ENCODE results near the gene PTPRJ. TPM values are rescaled to one million over a fixed set of nuclear protein-coding genes. Genes with fewer than 3 reads are reported as not detected.
A peak's percentile ranks its signal among the peaks of the same experiment; 100 is the strongest.

The PTPRJ gene
- total and polyA plus RNA-seq, 2 donors (not counting 1 experiment from before 2014, with no cell fraction given) = 5.3 to 5.8 TPM

- peaks cover 32% of the 10 kb centered on the region for H3K79me2 ChIP-seq (ENCODE audit: control insufficient read depth, insufficient read depth, low read length)
- no peak overlapping the region for H2AFZ ChIP-seq (ENCODE audit: low read length)
- H3K4me2 ChIP-seq (ENCODE audit: extremely low read depth, insufficient read depth, low read length) = peak overlapping the region; percentile 49
- no peaks in the 10 kb centered on the region for H3K36me3 ChIP-seq (ENCODE audit: control insufficient read depth, insufficient read depth, low read length)
- H3K27ac ChIP-seq (ENCODE audit: insufficient read depth, low read length) = peak overlapping the region; percentile 67
- H3K27me3 ChIP-seq (ENCODE audit: control insufficient read depth, insufficient read depth, low read length) = no peaks in the 10 kb centered on the region
- no peaks in the 10 kb centered on the region for H3K9me3 ChIP-seq (ENCODE audit: control insufficient read depth, insufficient read depth, low read depth, low read length)
- H3K4me3 ChIP-seq (replicated peaks in 1 of 4; ENCODE audit: control extremely low read depth in 1 of 4, insufficient read depth in 1 of 4, low read depth in 3 of 4, low read length in 4 of 4) = peak overlapping the region; percentile 51 to 71 (median 52)
- no peak for TF ChIP-seq EZH2 (IDR thresholded peaks at IDR 0.05; ENCODE audit: low read length, missing control alignments)
- TF ChIP-seq, protein P1, sequence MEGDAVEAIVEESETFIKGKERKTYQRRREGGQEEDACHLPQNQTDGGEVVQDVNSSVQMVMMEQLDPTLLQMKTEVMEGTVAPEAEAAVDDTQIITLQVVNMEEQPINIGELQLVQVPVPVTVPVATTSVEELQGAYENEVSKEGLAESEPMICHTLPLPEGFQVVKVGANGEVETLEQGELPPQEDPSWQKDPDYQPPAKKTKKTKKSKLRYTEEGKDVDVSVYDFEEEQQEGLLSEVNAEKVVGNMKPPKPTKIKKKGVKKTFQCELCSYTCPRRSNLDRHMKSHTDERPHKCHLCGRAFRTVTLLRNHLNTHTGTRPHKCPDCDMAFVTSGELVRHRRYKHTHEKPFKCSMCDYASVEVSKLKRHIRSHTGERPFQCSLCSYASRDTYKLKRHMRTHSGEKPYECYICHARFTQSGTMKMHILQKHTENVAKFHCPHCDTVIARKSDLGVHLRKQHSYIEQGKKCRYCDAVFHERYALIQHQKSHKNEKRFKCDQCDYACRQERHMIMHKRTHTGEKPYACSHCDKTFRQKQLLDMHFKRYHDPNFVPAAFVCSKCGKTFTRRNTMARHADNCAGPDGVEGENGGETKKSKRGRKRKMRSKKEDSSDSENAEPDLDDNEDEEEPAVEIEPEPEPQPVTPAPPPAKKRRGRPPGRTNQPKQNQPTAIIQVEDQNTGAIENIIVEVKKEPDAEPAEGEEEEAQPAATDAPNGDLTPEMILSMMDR (conservative IDR thresholded peaks at IDR 0.05 in 1 of 2, IDR thresholded peaks at IDR 0.05 in 1 of 2; ENCODE audit: low read depth in 1 of 2, low read length in 2 of 2) = no peak
- no peaks in the 10 kb centered on the region for H4K20me1 ChIP-seq (ENCODE audit: control insufficient read depth, extremely low read depth, insufficient read depth, low read length)
- peaks cover 11% of the 10 kb centered on the region for H3K4me1 ChIP-seq (ENCODE audit: control insufficient read depth, extremely low read depth, insufficient read depth, low read length)
- DNase-seq (ENCODE audit: low read depth in 2 of 2) = no peak
- peak overlapping the region; percentile 74 for H3K9ac ChIP-seq (ENCODE audit: insufficient read depth, low read length)
Observed at GRCh38 chr11:47981667-47982404, 1.5 kb downstream of the PTPRJ start.

DNA sequence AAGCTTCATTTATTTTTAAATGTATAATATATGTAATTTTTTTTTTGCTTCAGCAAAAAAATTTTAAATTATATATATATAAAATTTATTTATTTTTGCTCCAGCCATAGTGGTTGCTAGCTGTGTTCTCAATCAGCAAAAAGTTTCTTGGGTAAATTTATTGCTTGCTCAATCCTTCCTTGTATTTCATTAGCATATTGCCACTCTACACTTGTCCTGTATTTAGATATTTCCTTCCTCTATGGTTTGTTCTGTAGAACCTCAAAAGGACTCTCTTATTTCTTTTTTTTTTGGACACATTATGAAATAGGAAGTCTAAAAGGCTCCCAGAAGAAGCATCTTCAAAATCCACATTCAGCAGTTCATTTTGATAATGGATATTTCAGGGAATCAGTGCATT is 2.3 kb downstream of the PTPRJ start:
- no peaks in the 10 kb centered on the region for H3K9me3 ChIP-seq (ENCODE audit: control insufficient read depth, insufficient read depth, low read depth, low read length)
- peaks cover 11% of the 10 kb centered on the region for H3K4me1 ChIP-seq (ENCODE audit: control insufficient read depth, extremely low read depth, insufficient read depth, low read length)
- no peak for DNase-seq (ENCODE audit: low read depth in 2 of 2)
- no peak overlapping the region for H3K9ac ChIP-seq (ENCODE audit: insufficient read depth, low read length)
- no peak overlapping the region for H3K4me3 ChIP-seq (replicated peaks in 1 of 4; ENCODE audit: control extremely low read depth in 1 of 4, insufficient read depth in 1 of 4, low read depth in 3 of 4, low read length in 4 of 4)
- H3K27me3 ChIP-seq (ENCODE audit: control insufficient read depth, insufficient read depth, low read length) = no peaks in the 10 kb centered on the region
- H3K27ac ChIP-seq (ENCODE audit: insufficient read depth, low read length) = peak overlapping the region; percentile 43
- no peak overlapping the region for H3K4me2 ChIP-seq (ENCODE audit: extremely low read depth, insufficient read depth, low read length)
- peaks cover 35% of the 10 kb centered on the region for H3K79me2 ChIP-seq (ENCODE audit: control insufficient read depth, insufficient read depth, low read length)
- H2AFZ ChIP-seq (ENCODE audit: low read length) = no peak overlapping the region
- TF ChIP-seq, protein P1 (conservative IDR thresholded peaks at IDR 0.05 in 1 of 2, IDR thresholded peaks at IDR 0.05 in 1 of 2; ENCODE audit: low read depth in 1 of 2, low read length in 2 of 2) = no peak
- TF ChIP-seq EZH2 (IDR thresholded peaks at IDR 0.05; ENCODE audit: low read length, missing control alignments) = no peak
- H3K36me3 ChIP-seq (ENCODE audit: control insufficient read depth, insufficient read depth, low read length) = no peaks in the 10 kb centered on the region
- H4K20me1 ChIP-seq (ENCODE audit: control insufficient read depth, extremely low read depth, insufficient read depth, low read length) = no peaks in the 10 kb centered on the region

GRCh38 chr11:47983464-47984397 is 3.4 kb downstream of the PTPRJ start:
- H3K4me1 ChIP-seq (ENCODE audit: control insufficient read depth, extremely low read depth, insufficient read depth, low read length) = peaks cover 11% of the 10 kb centered on the region
- peaks cover 35% of the 10 kb centered on the region for H3K79me2 ChIP-seq (ENCODE audit: control insufficient read depth, insufficient read depth, low read length)
- H3K27me3 ChIP-seq (ENCODE audit: control insufficient read depth, insufficient read depth, low read length) = no peaks in the 10 kb centered on the region
- no peak overlapping the region for H2AFZ ChIP-seq (ENCODE audit: low read length)
- H3K4me2 ChIP-seq (ENCODE audit: extremely low read depth, insufficient read depth, low read length) = peak overlapping the region; percentile 28
- no peaks in the 10 kb centered on the region for H3K36me3 ChIP-seq (ENCODE audit: control insufficient read depth, insufficient read depth, low read length)
- DNase-seq (ENCODE audit: low read depth in 2 of 2) = peak; percentile 40 to 57
- TF ChIP-seq, protein P1 (conservative IDR thresholded peaks at IDR 0.05 in 1 of 2, IDR thresholded peaks at IDR 0.05 in 1 of 2; ENCODE audit: low read depth in 1 of 2, low read length in 2 of 2) = no peak
- TF ChIP-seq EZH2 (IDR thresholded peaks at IDR 0.05; ENCODE audit: low read length, missing control alignments) = no peak
- H4K20me1 ChIP-seq (ENCODE audit: control insufficient read depth, extremely low read depth, insufficient read depth, low read length) = no peaks in the 10 kb centered on the region
- peak overlapping the region; percentile 43 for H3K27ac ChIP-seq (ENCODE audit: insufficient read depth, low read length)
- H3K9me3 ChIP-seq (ENCODE audit: control insufficient read depth, insufficient read depth, low read depth, low read length) = no peaks in the 10 kb centered on the region
- H3K4me3 ChIP-seq (replicated peaks in 1 of 4; ENCODE audit: control extremely low read depth in 1 of 4, insufficient read depth in 1 of 4, low read depth in 3 of 4, low read length in 4 of 4) = no peak overlapping the region
- H3K9ac ChIP-seq (ENCODE audit: insufficient read depth, low read length) = no peak overlapping the region
